DOHH2 (cell line): Measurements from ENCODE around the gene IFT74.

Experiments
- EZH2phosphoT487 ChIP-seq: fragments of 200-600 bp; sonication (generic); IDR thresholded peaks from 2 replicates; pipeline ENCODE4 v1.6.1; 2017; ENCODE audit warnings: borderline replicate concordance, mild to moderate bottlenecking, antibody characterized with exemption, low read length, moderate library complexity, mixed read lengths
- TF ChIP-seq, protein P1 (sequence below): fragments of 200-600 bp; sonication (generic); IDR thresholded peaks from one replicate; pipeline ENCODE4 v1.5.1; 2014; ENCODE audit warnings: antibody characterized with exemption, mild to moderate bottlenecking, low read depth, low read length; ENCODE audit not compliant: poor library complexity, severe bottlenecking

DNA sequence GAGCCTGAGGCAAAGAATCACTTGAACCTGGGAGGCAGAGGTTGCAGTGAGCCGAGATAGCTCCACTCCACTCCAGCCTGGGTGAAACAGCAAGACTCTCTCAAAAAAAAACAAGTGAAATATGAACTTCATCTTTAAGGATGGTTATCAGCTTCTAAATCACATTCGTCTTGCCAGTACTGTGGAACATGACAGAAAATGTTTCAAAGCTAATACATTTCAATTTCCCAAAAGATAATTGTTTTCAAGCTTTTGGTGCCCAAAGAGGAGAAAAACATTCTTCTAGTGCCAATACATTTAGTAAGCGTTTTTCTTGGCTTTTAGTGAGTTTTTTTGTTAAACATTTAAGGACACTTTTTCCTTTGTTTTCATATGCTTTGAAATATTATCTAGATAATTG is 4.4 kb upstream of the IFT74 start:
- TF ChIP-seq, protein P1, sequence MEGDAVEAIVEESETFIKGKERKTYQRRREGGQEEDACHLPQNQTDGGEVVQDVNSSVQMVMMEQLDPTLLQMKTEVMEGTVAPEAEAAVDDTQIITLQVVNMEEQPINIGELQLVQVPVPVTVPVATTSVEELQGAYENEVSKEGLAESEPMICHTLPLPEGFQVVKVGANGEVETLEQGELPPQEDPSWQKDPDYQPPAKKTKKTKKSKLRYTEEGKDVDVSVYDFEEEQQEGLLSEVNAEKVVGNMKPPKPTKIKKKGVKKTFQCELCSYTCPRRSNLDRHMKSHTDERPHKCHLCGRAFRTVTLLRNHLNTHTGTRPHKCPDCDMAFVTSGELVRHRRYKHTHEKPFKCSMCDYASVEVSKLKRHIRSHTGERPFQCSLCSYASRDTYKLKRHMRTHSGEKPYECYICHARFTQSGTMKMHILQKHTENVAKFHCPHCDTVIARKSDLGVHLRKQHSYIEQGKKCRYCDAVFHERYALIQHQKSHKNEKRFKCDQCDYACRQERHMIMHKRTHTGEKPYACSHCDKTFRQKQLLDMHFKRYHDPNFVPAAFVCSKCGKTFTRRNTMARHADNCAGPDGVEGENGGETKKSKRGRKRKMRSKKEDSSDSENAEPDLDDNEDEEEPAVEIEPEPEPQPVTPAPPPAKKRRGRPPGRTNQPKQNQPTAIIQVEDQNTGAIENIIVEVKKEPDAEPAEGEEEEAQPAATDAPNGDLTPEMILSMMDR: no peak
- TF ChIP-seq EZH2phosphoT487: no peak
